SJSA1 (cell line): ENCODE data around the gene FCF1. TPM values are rescaled to one million over a fixed set of nuclear protein-coding genes. Genes with fewer than 3 reads are reported as not detected.
"Not testable (repeated sequence)": the region's sequence is repeated elsewhere in the genome, so short reads cannot be mapped to it uniquely, and the experiment has no call there.

Experiments used
- DNase-seq, 2 experiments: peaks; one replicate each; pipeline ENCODE4 v3.0.0-alpha.2; 2015 to 2020; ENCODE audit warnings: low spot score in 2 of 2, low read depth in 1 of 2
- H3K27ac ChIP-seq: fragments of 250-450 bp; sonication (Bioruptor Pico); 2 replicates; pipeline ENCODE4 v1.5.1; 2020; ENCODE audit warnings: mild to moderate bottlenecking, moderate library complexity
- H3K27me3 ChIP-seq: fragments of 250-450 bp; sonication (Bioruptor Pico); replicated peaks from 2 replicates; pipeline ENCODE4 v1.5.1; 2020; ENCODE audit warnings: mild to moderate bottlenecking, moderate library complexity
- H3K36me3 ChIP-seq: fragments of 250-450 bp; sonication (Bioruptor Pico); 2 replicates; pipeline ENCODE4 v1.5.1; 2020; ENCODE audit warnings: mild to moderate bottlenecking
- H3K4me1 ChIP-seq: fragments of 250-450 bp; sonication (Bioruptor Pico); replicated peaks from 2 replicates; pipeline ENCODE4 v1.6.1; 2021; ENCODE audit warnings: mild to moderate bottlenecking
- H3K4me3 ChIP-seq: fragments of 250-450 bp; sonication (Bioruptor Pico); 2 replicates; pipeline ENCODE4 v1.5.1; 2020; ENCODE audit warnings: mild to moderate bottlenecking
- H3K9me3 ChIP-seq: fragments of 250-450 bp; sonication (Bioruptor Pico); replicated peaks from 2 replicates; pipeline ENCODE4 v1.5.1; 2020; ENCODE audit warnings: mild to moderate bottlenecking
- total RNA-seq: library from RNA; depleted of rRNA; stranded (reverse); fragments of >200 nt; shearing (Covaris generic); gene quantifications from 2 replicates; pipeline ENCODE4 v1.2.3, GENCODE V29; 2014

The FCF1 gene
- total RNA-seq, 1 experiment from 2014 or later = 25.9 TPM

DNA sequence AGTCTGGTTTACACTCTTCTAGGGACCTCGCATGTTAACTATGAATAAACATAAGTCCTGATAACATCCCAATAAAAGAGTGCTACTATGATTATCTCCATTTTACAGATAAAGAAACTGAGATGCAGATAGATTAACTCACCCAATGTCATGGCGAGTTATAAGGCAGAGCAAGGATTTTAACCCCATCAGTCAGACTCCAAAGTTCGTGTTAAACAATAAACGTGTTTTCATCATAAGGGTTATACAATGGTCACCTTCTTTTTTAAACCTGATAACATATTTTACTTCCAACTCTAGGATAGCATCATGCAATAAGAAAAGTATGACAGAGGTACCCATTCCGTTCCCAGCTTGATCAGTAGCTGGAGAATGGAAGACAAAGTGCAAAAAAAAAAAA, 1.3 kb upstream of the FCF1 start:
- Histone ChIP-seq H3K4me3 (no peak overlapping the region), H3K27me3 (no peaks in the 10 kb centered on the region), H3K36me3 (peaks cover 26% of the 10 kb centered on the region), H3K27ac (no peak overlapping the region), H3K9me3 (no peaks in the 10 kb centered on the region), H3K4me1 (peaks cover 4% of the 10 kb centered on the region; the same call in 1 of the 2 replicates)
- DNase-seq = no peak

- H3K36me3 ChIP-seq = peaks cover 35% of the 10 kb centered on the region
- H3K4me1 ChIP-seq = peaks cover 4% of the 10 kb centered on the region; the same call in 1 of the 2 replicates
- H3K27ac ChIP-seq = peak overlapping the region; percentile 71
- no peak for DNase-seq
- H3K4me3 ChIP-seq = peak overlapping the region; percentile 63
- no peaks in the 10 kb centered on the region for H3K9me3 ChIP-seq
- no peaks in the 10 kb centered on the region for H3K27me3 ChIP-seq
Measured at GRCh38 chr14:74713395-74713735, 421 bp downstream of the FCF1 start.

DNA sequence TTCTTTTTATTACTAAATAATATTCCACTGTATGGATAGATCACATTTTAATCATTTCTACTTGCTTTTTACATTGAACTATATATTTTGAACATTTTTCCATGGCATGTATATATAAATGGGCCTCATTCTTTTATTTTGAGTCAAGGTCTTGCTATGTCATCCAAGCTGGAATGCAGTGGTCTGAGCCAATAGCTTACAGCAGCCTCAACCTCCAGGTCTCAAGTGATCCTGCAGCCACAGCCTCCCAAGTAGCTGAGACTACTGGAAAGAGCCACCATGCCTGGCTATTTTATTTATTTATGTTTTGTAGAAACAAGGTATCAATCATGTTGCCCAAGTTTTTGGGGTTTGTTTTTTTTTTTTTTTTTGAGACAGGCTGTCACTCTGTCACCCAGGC, 7.6 kb downstream of the FCF1 start:
- no peak for DNase-seq
- Histone ChIP-seq H3K9me3 (no peaks in the 10 kb centered on the region), H3K27me3 (no peaks in the 10 kb centered on the region), H3K4me3 (no peak overlapping the region), H3K36me3 (peaks cover 38% of the 10 kb centered on the region), H3K4me1 (no peaks in the 10 kb centered on the region), H3K27ac (no peak overlapping the region)

- Histone ChIP-seq H3K4me3 (no peak overlapping the region), H3K27me3 (no peaks in the 10 kb centered on the region), H3K27ac (no peak overlapping the region), H3K36me3 (peaks cover 19% of the 10 kb centered on the region), H3K9me3 (no peaks in the 10 kb centered on the region), H3K4me1 (no peaks in the 10 kb centered on the region)
- DNase-seq = no peak
Measured at GRCh38 chr14:74723134-74723533, 10.2 kb downstream of the FCF1 start.

GRCh38 chr14:74732387-74732786, 19.4 kb downstream of the FCF1 start:
- H3K4me3 ChIP-seq = no peak overlapping the region
- no peaks in the 10 kb centered on the region for H3K4me1 ChIP-seq
- no peaks in the 10 kb centered on the region for H3K9me3 ChIP-seq
- no peak overlapping the region for H3K27ac ChIP-seq
- no peaks in the 10 kb centered on the region for H3K27me3 ChIP-seq
- H3K36me3 ChIP-seq = peaks cover 26% of the 10 kb centered on the region
- no peak for DNase-seq

GRCh38 chr14:74733221-74733620, 20.3 kb downstream of the FCF1 start:
- no peak for DNase-seq
- Histone ChIP-seq H3K27me3 (no peaks in the 10 kb centered on the region), H3K36me3 (peaks cover 29% of the 10 kb centered on the region), H3K4me1 (no peaks in the 10 kb centered on the region), H3K9me3 (no peaks in the 10 kb centered on the region), H3K4me3 (no peak overlapping the region), H3K27ac (no peak overlapping the region)

DNA sequence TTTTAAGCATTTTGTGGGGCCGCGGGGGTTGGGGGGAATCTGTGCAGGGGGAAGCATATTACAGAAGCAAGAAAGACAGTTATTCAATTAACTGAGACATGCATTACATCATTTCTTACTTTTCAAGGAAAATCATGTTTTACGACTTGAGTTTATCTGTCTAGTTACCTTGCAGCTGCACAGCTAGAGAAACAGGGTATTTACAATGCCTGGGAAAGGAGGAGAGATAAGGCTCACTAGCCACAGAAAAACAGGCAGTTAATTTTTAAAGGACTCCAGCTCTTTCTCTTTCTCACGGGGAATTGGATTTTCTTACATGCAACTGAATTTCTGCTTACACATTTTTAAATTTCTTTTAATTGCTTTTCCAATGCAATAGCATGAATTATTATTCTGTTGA, 22.2 kb downstream of the FCF1 start:
- Histone ChIP-seq H3K4me3 (no peak overlapping the region), H3K9me3 (no peaks in the 10 kb centered on the region), H3K4me1 (no peaks in the 10 kb centered on the region), H3K36me3 (peaks cover 34% of the 10 kb centered on the region), H3K27me3 (no peaks in the 10 kb centered on the region), H3K27ac (no peak overlapping the region)
- no peak for DNase-seq

GRCh38 chr14:74737753-74738325, 24.9 kb downstream of the FCF1 start:
- no peak for DNase-seq
- Histone ChIP-seq H3K27me3 (no peaks in the 10 kb centered on the region), H3K9me3 (no peaks in the 10 kb centered on the region), H3K4me1 (no peaks in the 10 kb centered on the region), H3K27ac (no peak overlapping the region), H3K4me3 (no peak overlapping the region), H3K36me3 (peaks cover 32% of the 10 kb centered on the region)

DNA sequence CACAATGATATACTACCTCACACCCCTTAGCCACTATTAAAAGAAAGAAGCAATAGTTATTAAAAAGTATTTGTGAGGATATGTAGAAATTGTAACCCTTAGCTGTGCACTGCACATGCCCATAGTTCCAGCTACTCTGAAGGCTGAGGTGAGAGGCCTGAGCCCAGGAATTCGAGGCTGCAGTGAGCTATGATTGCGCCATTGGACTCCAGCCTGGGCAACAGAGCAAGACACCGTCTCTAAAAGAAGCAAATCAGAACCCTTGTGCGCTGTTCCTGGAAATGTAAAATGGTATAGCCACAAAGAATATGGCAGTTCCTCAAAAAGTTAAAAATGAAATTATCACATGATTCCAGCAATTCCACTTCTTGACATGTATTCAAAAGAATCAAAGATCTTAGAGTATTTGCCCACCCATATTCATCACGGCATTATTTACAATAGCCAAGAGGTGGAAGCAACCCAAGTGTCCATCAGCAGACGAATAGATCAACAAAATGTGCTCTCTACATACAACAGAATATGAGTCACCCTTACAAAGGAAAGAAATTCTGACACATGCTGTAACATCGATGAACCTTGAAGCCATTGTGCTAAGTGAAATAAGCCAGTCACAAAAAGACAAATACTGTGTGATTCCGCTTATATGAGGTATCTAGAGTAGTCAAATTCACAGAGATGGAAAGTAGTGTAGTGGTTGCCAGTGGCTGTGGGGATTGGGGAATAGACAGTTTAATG, 26.5 kb downstream of the FCF1 start:
- no peaks in the 10 kb centered on the region for H3K4me1 ChIP-seq
- H3K9me3 ChIP-seq = no peaks in the 10 kb centered on the region
- H3K36me3 ChIP-seq = peaks cover 21% of the 10 kb centered on the region
- no peak overlapping the region for H3K4me3 ChIP-seq
- peak in 1 of 2 experiments; percentile 1 for DNase-seq
- no peak overlapping the region for H3K27ac ChIP-seq
- no peaks in the 10 kb centered on the region for H3K27me3 ChIP-seq

GRCh38 chr14:74747237-74747636, 34.3 kb downstream of the FCF1 start:
- no peaks in the 10 kb centered on the region for H3K36me3 ChIP-seq

GRCh38 chr14:74754157-74754556, 41.2 kb downstream of the FCF1 start:
- Histone ChIP-seq H3K4me1 (no peaks in the 10 kb centered on the region), H3K4me3 (no peak overlapping the region), H3K27ac (no peak overlapping the region), H3K36me3 (no peaks in the 10 kb centered on the region), H3K27me3 (no peaks in the 10 kb centered on the region), H3K9me3 (no peaks in the 10 kb centered on the region)
- no peak for DNase-seq

More at GRCh38 chr14:74747237-74747636, 34.3 kb downstream of the FCF1 start:
- no peak overlapping the region for H3K27ac ChIP-seq
- no peaks in the 10 kb centered on the region for H3K9me3 ChIP-seq
- no peaks in the 10 kb centered on the region for H3K4me1 ChIP-seq
- no peak overlapping the region for H3K4me3 ChIP-seq
- DNase-seq = no peak
- H3K27me3 ChIP-seq = no peaks in the 10 kb centered on the region

DNA sequence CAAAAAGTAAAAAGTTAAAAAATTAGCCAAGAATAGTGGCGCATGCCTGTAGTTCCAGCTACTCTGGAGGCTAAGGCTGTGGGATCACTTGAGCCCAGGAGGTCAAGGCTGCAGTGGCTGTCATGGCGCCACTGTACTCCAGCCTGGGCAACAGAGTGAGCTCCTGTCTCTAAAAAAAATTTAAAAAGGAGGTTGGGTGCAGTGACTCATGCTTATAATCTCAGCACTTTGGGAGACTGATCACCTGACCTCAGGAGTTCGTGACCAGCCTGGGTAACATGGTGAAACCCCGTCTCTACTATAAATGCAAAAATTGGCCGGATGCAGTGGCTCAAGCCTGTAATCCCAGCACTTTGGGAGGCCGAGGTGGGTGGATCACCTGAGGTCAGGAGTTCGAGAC, 42.0 kb downstream of the FCF1 start:
- no peak for DNase-seq
- Histone ChIP-seq H3K4me3 (no peak overlapping the region), H3K4me1 (no peaks in the 10 kb centered on the region)

GRCh38 chr14:74756326-74756725, 43.4 kb downstream of the FCF1 start:
- DNase-seq = no peak
- Histone ChIP-seq H3K36me3 (no peaks in the 10 kb centered on the region), H3K27ac (no peak overlapping the region), H3K4me3 (no peak overlapping the region), H3K27me3 (no peaks in the 10 kb centered on the region), H3K4me1 (no peaks in the 10 kb centered on the region), H3K9me3 (no peaks in the 10 kb centered on the region)

More for the DNA sequence above, 42.0 kb downstream of the FCF1 start:
- H3K36me3 ChIP-seq = no peaks in the 10 kb centered on the region
- H3K27ac ChIP-seq = no peak overlapping the region
- no peaks in the 10 kb centered on the region for H3K27me3 ChIP-seq
- no peaks in the 10 kb centered on the region for H3K9me3 ChIP-seq

- H3K9me3 ChIP-seq, H3K27ac ChIP-seq, H3K4me3 ChIP-seq, H3K4me1 ChIP-seq, H3K36me3 ChIP-seq, H3K27me3 ChIP-seq, DNase-seq: not testable (repeated sequence)
Measured at GRCh38 chr14:74758505-74758904, 45.6 kb downstream of the FCF1 start.
